ENCODE data around the gene HDHD2.

DNA sequence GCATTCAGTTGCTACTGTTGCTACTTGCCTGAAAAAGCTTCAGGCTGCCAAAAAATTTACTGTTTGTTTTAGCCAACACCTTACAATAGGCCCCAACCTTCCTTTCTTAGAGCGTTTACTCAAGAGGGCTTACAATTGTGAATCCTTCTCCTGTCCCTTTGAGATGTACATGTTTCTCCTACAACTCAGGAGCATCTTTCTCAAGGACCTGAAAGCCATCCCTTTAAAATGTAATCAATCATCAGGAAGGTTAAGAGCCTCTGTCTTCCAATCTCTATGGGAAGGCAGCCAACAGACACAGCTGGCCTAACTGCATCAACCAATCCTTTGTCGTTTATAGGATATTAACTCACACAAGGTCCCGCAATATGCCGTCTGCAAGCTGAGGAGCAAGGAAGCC, 29.2 kb upstream of the HDHD2 start:
- TF ChIP-seq CTCF (IDR thresholded peaks at IDR 0.05; ENCODE audit: insufficient read depth, low read length, poor library complexity, severe bottlenecking) (no peak), EZH2phosphoT487 (conservative IDR thresholded peaks at IDR 0.05; ENCODE audit: low read length) (no peak)
